GM10248 (cell line): ENCODE results near the gene RNF223.

Experiments
- CTCF ChIA-PET: fragments of 300-600 bp; sonication (Branson Sonifier 250); formaldehyde crosslinking; extraction: SDS; loops from one replicate; lab custom pipeline; 2021; ENCODE audit warnings: antibody characterized with exemption; lab: Yijun Ruan, JAX
- POLR2A ChIA-PET: fragments of 350-650 bp; sonication (Branson Sonifier 250); formaldehyde crosslinking; extraction: SDS; loops from one replicate; lab custom pipeline; 2020; ENCODE audit warnings: antibody characterized with exemption; lab: Yijun Ruan, JAX
- DNase-seq: peaks from one replicate; pipeline ENCODE4 v3.0.0; 2012; ENCODE audit errors: extremely low spot score
- TF ChIP-seq, protein P1 (sequence below): IDR thresholded peaks from 2 replicates; pipeline ENCODE4 v1.5.1; 2012; ENCODE audit warnings: mild to moderate bottlenecking, low read depth; ENCODE audit errors: extremely low read depth, missing control alignments, control extremely low read depth

RNF223 gene

DNA sequence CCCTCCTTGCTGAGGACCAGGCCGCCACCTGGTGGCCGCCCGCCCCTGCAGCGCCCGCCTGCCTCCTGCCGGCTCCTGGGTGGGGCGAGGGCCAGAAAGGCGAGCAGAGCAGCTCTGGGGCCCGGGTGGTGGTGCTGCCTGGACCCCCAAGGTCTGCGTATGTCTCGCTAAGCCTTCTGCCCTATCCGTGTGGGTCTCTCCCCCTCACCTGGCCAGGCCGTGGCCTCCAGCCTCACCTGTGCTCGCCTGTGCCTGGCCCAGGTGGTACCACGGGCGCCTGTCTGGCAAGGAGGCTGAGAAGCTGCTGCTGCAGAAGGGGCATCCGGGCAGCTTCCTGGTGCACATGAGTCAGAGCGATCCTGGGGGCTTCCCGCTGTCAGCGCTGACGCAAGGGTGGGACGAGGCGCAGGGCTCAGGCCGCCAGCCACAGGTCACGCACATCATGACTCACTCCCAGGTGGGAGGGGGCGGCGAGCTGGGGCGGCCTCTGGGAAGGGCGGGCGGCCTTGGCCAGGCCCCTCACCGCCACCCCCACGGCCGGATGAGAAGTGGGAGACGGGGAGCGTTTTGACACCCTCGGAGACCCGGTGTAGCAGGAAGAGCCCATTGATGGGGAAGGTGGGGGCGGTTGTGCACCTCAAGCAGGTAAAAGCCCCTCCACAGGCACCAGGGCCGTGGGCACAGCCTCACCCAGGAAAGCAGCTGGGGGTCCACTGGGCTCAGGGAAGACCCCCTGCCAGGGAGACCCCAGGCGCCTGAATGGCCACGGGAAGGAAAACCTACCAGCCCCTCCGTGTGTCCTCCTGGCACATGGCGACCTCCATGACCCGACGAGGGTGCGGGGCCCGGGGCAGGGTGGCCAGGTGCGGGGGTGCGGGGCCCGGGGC is 9.9 kb downstream of the RNF223 start:
- POLR2A ChIA-PET = interaction anchor here (0.6 kb wide), 1 partner anchor 136 kb away, joined by 5 read pairs; no protein-coding TSS in a partner anchor
- peak; percentile 90 for DNase-seq
- CTCF ChIA-PET = interaction anchor here (0.6 to 4.1 kb wide), 31 partner anchors 8 to 227 kb away, joined by 3 to 53 read pairs (median 5); partner anchors contain the start of genes AGRN, ISG15 and PERM1
- TF ChIP-seq, protein P1, sequence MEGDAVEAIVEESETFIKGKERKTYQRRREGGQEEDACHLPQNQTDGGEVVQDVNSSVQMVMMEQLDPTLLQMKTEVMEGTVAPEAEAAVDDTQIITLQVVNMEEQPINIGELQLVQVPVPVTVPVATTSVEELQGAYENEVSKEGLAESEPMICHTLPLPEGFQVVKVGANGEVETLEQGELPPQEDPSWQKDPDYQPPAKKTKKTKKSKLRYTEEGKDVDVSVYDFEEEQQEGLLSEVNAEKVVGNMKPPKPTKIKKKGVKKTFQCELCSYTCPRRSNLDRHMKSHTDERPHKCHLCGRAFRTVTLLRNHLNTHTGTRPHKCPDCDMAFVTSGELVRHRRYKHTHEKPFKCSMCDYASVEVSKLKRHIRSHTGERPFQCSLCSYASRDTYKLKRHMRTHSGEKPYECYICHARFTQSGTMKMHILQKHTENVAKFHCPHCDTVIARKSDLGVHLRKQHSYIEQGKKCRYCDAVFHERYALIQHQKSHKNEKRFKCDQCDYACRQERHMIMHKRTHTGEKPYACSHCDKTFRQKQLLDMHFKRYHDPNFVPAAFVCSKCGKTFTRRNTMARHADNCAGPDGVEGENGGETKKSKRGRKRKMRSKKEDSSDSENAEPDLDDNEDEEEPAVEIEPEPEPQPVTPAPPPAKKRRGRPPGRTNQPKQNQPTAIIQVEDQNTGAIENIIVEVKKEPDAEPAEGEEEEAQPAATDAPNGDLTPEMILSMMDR = peak; percentile 97

DNA sequence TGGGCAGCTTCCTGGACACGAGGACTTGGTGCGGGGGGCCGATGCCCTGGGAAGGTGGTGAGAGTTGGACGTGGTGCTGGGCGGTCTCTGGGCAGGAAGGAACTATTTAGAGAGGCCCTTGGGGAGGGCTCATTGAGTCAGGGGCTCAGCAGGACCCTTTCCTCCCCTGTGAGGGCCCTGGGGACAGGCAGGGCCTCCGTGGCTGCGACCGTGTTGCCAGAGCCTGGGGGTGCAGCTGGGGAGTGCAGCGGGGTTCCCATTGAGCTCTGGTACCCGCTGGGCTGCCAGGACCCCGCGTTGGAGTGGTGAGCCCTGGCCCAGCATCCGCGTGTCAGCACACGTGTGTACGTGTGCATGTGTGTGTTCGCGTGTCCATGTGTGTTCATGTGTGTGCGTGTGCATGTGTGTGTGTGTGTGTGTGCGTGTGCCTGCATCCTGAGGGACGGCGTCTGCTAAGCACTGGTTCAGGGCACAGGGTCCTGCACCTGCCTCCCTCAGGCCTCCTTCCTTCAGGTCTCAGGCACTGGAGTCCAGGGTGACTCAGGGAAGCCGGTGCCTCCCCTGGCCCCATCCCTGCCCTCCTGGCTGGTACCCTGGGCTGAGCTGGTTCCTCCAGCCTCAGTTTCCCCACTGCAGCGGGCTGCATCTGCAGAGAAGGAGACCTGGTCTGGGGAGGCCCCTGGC is 10.7 kb downstream of the RNF223 start:
- CTCF ChIA-PET = interaction anchor here (0.6 to 4.1 kb wide), 31 partner anchors 9 to 228 kb away, joined by 3 to 53 read pairs (median 5); partner anchors contain the start of genes AGRN, ISG15, PERM1 and RNF223
- DNase-seq = no peak
- TF ChIP-seq, protein P1 = no peak
- POLR2A ChIA-PET = interaction anchor here (0.6 kb wide), 1 partner anchor 137 kb away, joined by 5 read pairs; no protein-coding TSS in a partner anchor

DNA sequence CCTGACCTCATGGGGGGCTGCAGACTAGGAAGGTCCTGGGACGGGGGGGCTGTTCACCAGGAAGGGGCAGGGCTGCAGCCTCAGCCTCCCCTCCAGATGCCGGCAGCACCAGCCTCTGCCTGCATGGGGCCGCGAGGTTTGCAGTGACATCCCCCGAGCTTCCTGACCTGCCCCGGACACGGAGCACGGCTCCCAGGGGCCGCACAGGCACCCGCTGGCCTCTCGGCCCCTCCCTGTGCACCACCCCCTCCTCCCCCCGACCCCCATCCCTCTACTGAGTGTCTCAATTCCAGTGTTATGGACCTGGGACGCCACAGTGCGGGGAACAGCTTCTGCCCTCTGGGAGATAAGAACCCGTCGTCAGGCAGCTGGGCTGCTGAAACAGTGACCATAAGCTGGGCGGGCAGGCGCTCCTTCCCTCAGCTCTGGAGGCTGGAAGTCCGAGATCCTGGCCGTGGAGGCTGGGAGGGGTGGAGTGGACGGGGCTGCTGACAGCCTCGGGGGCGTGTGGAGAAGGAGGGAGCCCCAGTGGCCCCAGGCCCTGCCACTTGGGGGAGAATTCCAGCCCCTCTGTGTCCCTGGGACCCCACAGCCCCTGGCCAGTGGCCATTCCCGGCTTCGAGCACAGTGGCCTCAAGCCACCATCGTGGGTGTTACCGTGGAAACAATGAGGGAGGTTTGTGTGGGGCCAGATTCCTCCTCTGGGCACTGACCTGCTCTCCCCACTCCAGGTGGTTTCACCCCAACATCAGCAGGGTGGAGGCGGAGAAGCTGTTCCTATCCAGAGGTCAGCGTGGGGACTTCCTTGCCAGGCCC is 11.6 kb downstream of the RNF223 start:
- ChIA-PET CTCF (interaction anchor here (1.1 to 4.1 kb wide), 14 partner anchors 8 to 211 kb away, joined by 3 to 53 read pairs (median 7); partner anchors contain the start of genes ISG15, PERM1, RNF223 and UBE2J2), POLR2A (interaction anchor here (0.7 to 0.9 kb wide), 2 partner anchors 29 to 49 kb away, joined by 3 read pairs; no protein-coding TSS in a partner anchor)
- TF ChIP-seq, protein P1 = no peak
- no peak for DNase-seq

DNA sequence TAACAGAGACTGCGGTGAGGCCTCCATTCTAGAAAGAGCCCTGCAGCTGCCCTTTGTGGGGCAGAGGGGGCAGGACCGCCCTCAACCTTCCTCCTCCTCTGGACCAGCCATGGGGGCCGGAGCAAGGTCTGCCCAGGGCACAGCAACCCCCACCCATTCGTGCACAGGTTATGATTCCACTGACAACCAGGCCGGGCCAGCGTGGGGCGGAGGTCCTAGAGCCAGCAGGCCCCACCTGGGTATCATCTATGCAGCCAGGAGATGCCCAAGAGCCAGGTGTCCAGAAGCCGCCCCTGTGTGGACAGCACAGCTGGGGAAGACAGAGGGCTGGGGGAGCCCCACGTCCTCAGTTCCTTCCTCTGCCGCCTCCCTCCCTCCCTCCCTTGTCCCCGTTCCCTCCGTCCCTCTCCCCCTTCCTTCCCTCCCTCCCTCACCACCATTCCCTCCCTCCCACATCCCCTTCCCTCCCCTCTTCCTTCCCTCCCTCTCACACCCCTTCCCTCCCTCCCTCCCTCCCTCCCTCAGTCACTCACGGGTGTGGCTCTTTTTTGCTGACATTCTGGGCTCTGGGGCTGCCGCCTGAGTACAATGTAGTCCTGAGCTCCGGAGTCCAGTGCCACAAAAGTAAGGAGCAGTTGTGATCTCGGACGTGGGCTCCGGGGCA is 12.3 kb downstream of the RNF223 start:
- ChIA-PET CTCF (interaction anchor here (1.1 to 4.1 kb wide), 7 partner anchors 13 to 79 kb away, joined by 3 to 53 read pairs (median 15); partner anchors contain the start of genes ISG15, PERM1 and RNF223), POLR2A (interaction anchor here (0.9 kb wide), 1 partner anchor 29 kb away, joined by 3 read pairs; no protein-coding TSS in a partner anchor)
- no peak for DNase-seq
- TF ChIP-seq, protein P1 = no peak

DNA sequence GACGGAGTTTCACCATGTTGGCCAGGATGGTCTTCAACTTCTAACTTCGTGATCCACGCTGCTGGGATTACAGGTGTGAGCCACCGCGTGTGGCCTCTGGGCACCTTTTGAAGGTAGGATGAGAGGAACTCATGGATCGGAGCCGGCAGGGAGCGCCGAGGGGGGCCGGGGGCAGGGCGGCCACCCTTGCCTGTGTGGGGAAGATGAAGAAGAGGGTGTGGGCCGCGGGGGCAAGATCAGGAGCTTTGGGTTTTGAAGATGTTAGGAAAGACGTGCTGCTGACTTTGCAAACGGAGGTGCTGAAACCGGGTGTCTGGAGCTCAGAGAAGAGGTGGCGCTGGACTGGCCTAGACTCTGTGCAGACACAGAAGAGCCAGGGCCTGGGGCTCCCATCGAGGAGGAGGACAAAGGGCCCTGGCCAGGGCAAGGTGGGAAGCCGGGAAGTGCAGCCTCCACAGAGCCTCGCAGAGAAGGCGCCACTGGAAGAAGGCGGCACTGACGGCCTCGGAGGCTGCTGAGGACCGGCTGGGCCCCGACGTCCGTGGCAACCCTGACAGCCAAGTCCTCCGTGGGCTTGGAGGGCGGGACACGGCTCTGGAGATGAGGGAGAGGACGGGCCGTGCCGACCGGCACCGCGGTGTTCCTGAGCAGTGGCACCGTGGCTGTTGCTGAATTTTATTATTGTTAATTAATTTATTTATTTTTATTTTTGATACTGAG is 13.7 kb downstream of the RNF223 start:
- CTCF ChIA-PET = interaction anchor here (1.3 to 3.5 kb wide), 4 partner anchors 10 to 41 kb away, joined by 3 to 17 read pairs (median 7); partner anchors contain the start of gene AGRN
- DNase-seq = no peak
- TF ChIP-seq, protein P1 = no peak
- POLR2A ChIA-PET = no interaction called here
